Astrocyte (in vitro differentiated cells and primary cell): Measurements from ENCODE around the gene FCGR1A.
"Not testable (repeated sequence)": the region's sequence is repeated elsewhere in the genome, so short reads cannot be mapped to it uniquely, and the experiment has no call there.

Experiments used
- CTCF ChIP-seq: IDR thresholded peaks from 2 replicates; pipeline ENCODE4 v1.5.1; 2011; ENCODE audit warnings: low read depth, mild to moderate bottlenecking, inconsistent platforms, low read length, moderate library complexity; ENCODE audit not compliant: insufficient read depth
- EZH2 ChIP-seq: IDR thresholded peaks from 2 replicates; pipeline ENCODE4 v1.6.1; 2012; ENCODE audit warnings: mild to moderate bottlenecking, low read length, inconsistent platforms; ENCODE audit not compliant: insufficient read depth

GRCh38 chr1:149811890-149812829, 29.7 kb downstream of the FCGR1A start:
- TF ChIP-seq CTCF, EZH2: not testable (repeated sequence)
